ENCODE results near the gene MAML2. TPM values are rescaled to one million over a fixed set of nuclear protein-coding genes. Genes with fewer than 3 reads are reported as not detected.

MAML2 gene
- total RNA-seq, 4 donors from 2014 or later, result 15.9 to 31.9 (median 24.9) TPM

- H3K27me3 ChIP-seq, result no peaks in the 10 kb centered on the region
- TF ChIP-seq EP300 (IDR thresholded peaks at IDR 0.05; ENCODE audit: low read depth), result no peak
- TF ChIP-seq POLR2A (IDR thresholded peaks at IDR 0.05), result no peak
- TF ChIP-seq POLR2AphosphoS5 (IDR thresholded peaks at IDR 0.05), result no peak
- no peak for TF ChIP-seq CTCF (IDR thresholded peaks at IDR 0.05)
- in situ Hi-C loops (cut with MboI; ENCODE audit: low pct_ligation_motif_present in 1 of 4, low pct_unique_long_range_greater_than_20kb in 1 of 4, low sequenced_read_pairs in 3 of 4), result no loop called here
- no peaks in the 10 kb centered on the region for H3K36me3 ChIP-seq
- intact Hi-C loops (cut with DNase I; ENCODE audit: low total_unique reads), result no loop called here
- WGBS, 2 donors (ENCODE audit: low coverage in 1 of 2), result 25 to 61% methylated on average over 2 to 3 of the region's 3 CpGs
- no peak overlapping the region for H3K4me3 ChIP-seq
- H3K9me3 ChIP-seq, result no peaks in the 10 kb centered on the region
- DNase-seq, result no peak
- peak overlapping the region; percentile 69 to 85 (median 73) for H3K27ac ChIP-seq
- H3K4me1 ChIP-seq, result peaks cover 17 to 67% (median 27%) of the 10 kb centered on the region in 4 donors
Observed at GRCh38 chr11:96260067-96260511, 82.9 kb downstream of the MAML2 start.

- 43 to 47% methylated on average over 4 of the region's 4 CpGs for WGBS, 2 donors (ENCODE audit: low coverage in 1 of 2)
- DNase-seq, result no peak
- H3K9me3 ChIP-seq, result no peaks in the 10 kb centered on the region
- no peaks in the 10 kb centered on the region for H3K27me3 ChIP-seq
- no peaks in the 10 kb centered on the region for H3K36me3 ChIP-seq
- in situ Hi-C loops (cut with MboI; ENCODE audit: low pct_ligation_motif_present in 1 of 4, low pct_unique_long_range_greater_than_20kb in 1 of 4, low sequenced_read_pairs in 3 of 4) (no loop called here), intact Hi-C loops (cut with DNase I; ENCODE audit: low total_unique reads) (no loop called here)
- peak overlapping the region in 1 of 4 donors; percentile 5 for H3K4me3 ChIP-seq
- peak overlapping the region; percentile 69 to 85 (median 73) for H3K27ac ChIP-seq
- peak in 2 of 3 donors; percentile 49 to 58 for TF ChIP-seq POLR2AphosphoS5 (IDR thresholded peaks at IDR 0.05)
- no peak for TF ChIP-seq POLR2A (IDR thresholded peaks at IDR 0.05)
- peaks cover 17 to 74% (median 29%) of the 10 kb centered on the region in 4 donors for H3K4me1 ChIP-seq
Observed at GRCh38 chr11:96259134-96259830, 83.7 kb downstream of the MAML2 start.

GRCh38 chr11:96257972-96258934 lies 84.7 kb downstream of the MAML2 start:
- H3K4me3 ChIP-seq, result no peak overlapping the region
- WGBS, 2 donors (ENCODE audit: low coverage in 1 of 2), result 51 to 64% methylated on average over 3 to 4 of the region's 4 CpGs

GRCh38 chr11:96257036-96257435 lies 86.0 kb downstream of the MAML2 start:
- peak overlapping the region; percentile 69 to 85 (median 73) for H3K27ac ChIP-seq
- H3K27me3 ChIP-seq, result no peaks in the 10 kb centered on the region
- in situ Hi-C loops (cut with MboI; ENCODE audit: low pct_ligation_motif_present in 1 of 4, low pct_unique_long_range_greater_than_20kb in 1 of 4, low sequenced_read_pairs in 3 of 4) (no loop called here), intact Hi-C loops (cut with DNase I; ENCODE audit: low total_unique reads) (no loop called here)
- TF ChIP-seq EP300 (IDR thresholded peaks at IDR 0.05; ENCODE audit: low read depth) (no peak), POLR2A (IDR thresholded peaks at IDR 0.05) (no peak), CTCF (IDR thresholded peaks at IDR 0.05) (no peak), POLR2AphosphoS5 (IDR thresholded peaks at IDR 0.05) (no peak)
- no peak overlapping the region for H3K4me3 ChIP-seq
- H3K36me3 ChIP-seq, result no peaks in the 10 kb centered on the region
- no peaks in the 10 kb centered on the region for H3K9me3 ChIP-seq
- DNase-seq, result no peak
- peaks cover 17 to 67% (median 29%) of the 10 kb centered on the region in 4 donors for H3K4me1 ChIP-seq

More at GRCh38 chr11:96257972-96258934, 84.7 kb downstream of the MAML2 start:
- intact Hi-C loops (cut with DNase I; ENCODE audit: low total_unique reads) (no loop called here), in situ Hi-C loops (cut with MboI; ENCODE audit: low pct_ligation_motif_present in 1 of 4, low pct_unique_long_range_greater_than_20kb in 1 of 4, low sequenced_read_pairs in 3 of 4) (no loop called here)
- TF ChIP-seq POLR2A (IDR thresholded peaks at IDR 0.05) (no peak), CTCF (IDR thresholded peaks at IDR 0.05) (no peak), POLR2AphosphoS5 (IDR thresholded peaks at IDR 0.05) (peak in 1 of 3 donors; percentile 30)
- Histone ChIP-seq H3K27ac (peak overlapping the region; percentile 69 to 85 (median 73)), H3K36me3 (no peaks in the 10 kb centered on the region), H3K9me3 (no peaks in the 10 kb centered on the region), H3K4me1 (peaks cover 17 to 74% (median 29%) of the 10 kb centered on the region in 4 donors), H3K27me3 (no peaks in the 10 kb centered on the region)
- DNase-seq, result no peak
